Neuronal stem cell (in vitro differentiated cells): ENCODE measurements around the gene SPRR2G.

ENCODE experiments used
- DNase-seq: peaks from one replicate; pipeline ENCODE4 v3.0.0-alpha.2; 2013; ENCODE audit warnings: low spot score
- H2AFZ ChIP-seq: one replicate; pipeline ENCODE4 v1.6.1; 2013; ENCODE audit warnings: mild to moderate bottlenecking, low read length, inconsistent platforms
- H2AK5ac ChIP-seq: 2 replicates; pipeline ENCODE4 v1.6.1; 2013; ENCODE audit warnings: low read depth, mild to moderate bottlenecking, inconsistent platforms, low read length, moderate library complexity, mixed read lengths
- H2BK120ac ChIP-seq: 2 replicates; pipeline ENCODE4 v1.6.1; 2013; ENCODE audit warnings: low read depth, mild to moderate bottlenecking, inconsistent platforms, low read length, moderate library complexity, mixed read lengths
- H2BK12ac ChIP-seq: one replicate; pipeline ENCODE4 v1.6.1; 2013; ENCODE audit warnings: low read length, inconsistent platforms
- H2BK15ac ChIP-seq: 2 replicates; pipeline ENCODE4 v1.6.1; 2013; ENCODE audit warnings: mild to moderate bottlenecking, low read length, inconsistent platforms, mixed read lengths
- H2BK5ac ChIP-seq: one replicate; pipeline ENCODE4 v1.6.1; 2013; ENCODE audit warnings: inconsistent platforms, mild to moderate bottlenecking, low read length, moderate library complexity
- H3K14ac ChIP-seq: one replicate; pipeline ENCODE4 v1.6.1; 2013; ENCODE audit warnings: low read length, inconsistent platforms
- H3K18ac ChIP-seq: 2 replicates; pipeline ENCODE4 v1.6.1; 2013; ENCODE audit warnings: low read length, inconsistent platforms
- H3K23ac ChIP-seq: 2 replicates; pipeline ENCODE4 v1.6.1; 2013; ENCODE audit warnings: low read depth, mild to moderate bottlenecking, mixed read lengths, low read length, inconsistent platforms; ENCODE audit not compliant: poor library complexity
- H3K27ac ChIP-seq: replicated peaks from 3 replicates; pipeline ENCODE4 v1.5.1; 2013; ENCODE audit warnings: low read length, inconsistent platforms
- H3K27me3 ChIP-seq, 3 experiments: 2 replicates each; pipeline ENCODE4 v1.6.1; 2013; ENCODE audit warnings: low read length in 3 of 3, mild to moderate bottlenecking in 2 of 3, inconsistent platforms in 1 of 3, low read depth in 1 of 3, mixed read lengths in 1 of 3, moderate library complexity in 1 of 3; ENCODE audit not compliant: control insufficient read depth in 3 of 3, insufficient read depth in 3 of 3
- H3K36me3 ChIP-seq, 2 donors: replicated peaks in 1 of 2; 2 replicates each; pipeline ENCODE4 v1.6.1; 2013; ENCODE audit warnings: low read length in 2 of 2; ENCODE audit not compliant: control insufficient read depth in 2 of 2, insufficient read depth in 2 of 2
- H3K4ac ChIP-seq: 2 replicates; pipeline ENCODE4 v1.6.1; 2013; ENCODE audit warnings: inconsistent platforms, mild to moderate bottlenecking, low read length, moderate library complexity
- H3K4me1 ChIP-seq, 2 donors: 1 replicate in 1 of 2; 2 replicates in 1 of 2; pipeline ENCODE4 v1.6.1; 2013; ENCODE audit warnings: low read length in 2 of 2, low read depth in 1 of 2; ENCODE audit not compliant: control insufficient read depth in 2 of 2, insufficient read depth in 1 of 2
- H3K4me2 ChIP-seq: one replicate; pipeline ENCODE4 v1.6.1; 2013; ENCODE audit warnings: mild to moderate bottlenecking, low read length, inconsistent platforms; ENCODE audit not compliant: insufficient read depth, poor library complexity, severe bottlenecking
- H3K4me3 ChIP-seq, 2 donors: 2 replicates each; pipeline ENCODE4 v1.5.1; 2013; ENCODE audit warnings: low read length in 2 of 2, mild to moderate bottlenecking in 2 of 2, inconsistent platforms in 1 of 2, moderate library complexity in 1 of 2
- H3K79me1 ChIP-seq: one replicate; pipeline ENCODE4 v1.6.1; 2013; ENCODE audit warnings: low read depth, mild to moderate bottlenecking, inconsistent platforms, low read length, moderate library complexity
- H3K9ac ChIP-seq: one replicate; pipeline ENCODE4 v1.6.1; 2013; ENCODE audit warnings: mild to moderate bottlenecking, low read depth, low read length, inconsistent platforms; ENCODE audit not compliant: poor library complexity
- H3K9me3 ChIP-seq, 2 donors: replicated peaks in 1 of 2; 2 replicates each; pipeline versions ENCODE3 to v1.6.1; 2013; ENCODE audit warnings: low read length in 2 of 2, mild to moderate bottlenecking in 2 of 2, inconsistent platforms in 1 of 2, low read depth in 1 of 2, mixed read lengths in 1 of 2, moderate library complexity in 1 of 2; ENCODE audit not compliant: control insufficient read depth in 2 of 2, insufficient read depth in 1 of 2
- H4K8ac ChIP-seq: one replicate; pipeline ENCODE4 v1.6.1; 2013; ENCODE audit warnings: low read depth, mild to moderate bottlenecking, inconsistent platforms, low read length, moderate library complexity
- H4K91ac ChIP-seq: one replicate; pipeline ENCODE4 v1.6.1; 2013; ENCODE audit warnings: low read length, low read depth, mild to moderate bottlenecking, inconsistent platforms; ENCODE audit not compliant: poor library complexity
- WGBS, 2 donors: extraction: QIAGEN DNeasy Blood & Tissue Kit; methylation state at CpG; one replicate each; pipeline ENCODE4 v1.1.7; 2013; ENCODE audit warnings: missing lambda C conversion rate in 2 of 2, mixed read lengths in 1 of 2; ENCODE audit not compliant: insufficient read length in 2 of 2, insufficient replicate concordance in 1 of 2; ENCODE audit errors: extremely low coverage in 2 of 2; 5-methylcytosine and 5-hydroxymethylcytosine counted together

The SPRR2G gene

GRCh38 chr1:153174624-153175023 is 23.9 kb upstream of the SPRR2G start:
- no peaks in the 10 kb centered on the region for H3K27me3 ChIP-seq
- no peak overlapping the region for H4K91ac ChIP-seq
- no peak overlapping the region for H2BK12ac ChIP-seq
- H3K4me2 ChIP-seq, result no peak overlapping the region
- H3K36me3 ChIP-seq, result no peaks in the 10 kb centered on the region
- H2BK120ac ChIP-seq, result no peak overlapping the region
- no peak overlapping the region for H3K9ac ChIP-seq
- H2AK5ac ChIP-seq, result no peak overlapping the region
- no peaks in the 10 kb centered on the region for H3K9me3 ChIP-seq
- H3K18ac ChIP-seq, result no peak overlapping the region
- DNase-seq, result no peak
- no peak overlapping the region for H3K4me3 ChIP-seq
- H2AFZ ChIP-seq, result no peak overlapping the region
- no peak overlapping the region for H2BK15ac ChIP-seq
- no peaks in the 10 kb centered on the region for H3K79me1 ChIP-seq
- no peak overlapping the region for H2BK5ac ChIP-seq
- no peaks in the 10 kb centered on the region for H3K4me1 ChIP-seq
- H3K23ac ChIP-seq, result no peak overlapping the region
- H3K4ac ChIP-seq, result no peak overlapping the region
- H4K8ac ChIP-seq, result no peak overlapping the region
- no peak overlapping the region for H3K27ac ChIP-seq
- no peak overlapping the region for H3K14ac ChIP-seq

GRCh38 chr1:153168686-153169085 is 18.0 kb upstream of the SPRR2G start:
- no peaks in the 10 kb centered on the region for H3K79me1 ChIP-seq
- H2AFZ ChIP-seq, result no peak overlapping the region
- H3K4me2 ChIP-seq, result no peak overlapping the region
- no peak for DNase-seq
- H3K27ac ChIP-seq, result no peak overlapping the region
- H3K4me3 ChIP-seq, result no peak overlapping the region
- no peak overlapping the region for H3K4ac ChIP-seq
- no peak overlapping the region for H2BK120ac ChIP-seq
- H4K8ac ChIP-seq, result no peak overlapping the region
- H4K91ac ChIP-seq, result no peak overlapping the region
- H3K18ac ChIP-seq, result no peak overlapping the region
- no peaks in the 10 kb centered on the region for H3K9me3 ChIP-seq
- no peak overlapping the region for H3K14ac ChIP-seq
- H3K27me3 ChIP-seq, result no peaks in the 10 kb centered on the region
- no CpG with 5 or more reads among the region's 2 CpGs for WGBS, 2 donors
- H3K36me3 ChIP-seq, result no peaks in the 10 kb centered on the region
- H2BK12ac ChIP-seq, result no peak overlapping the region
- no peaks in the 10 kb centered on the region for H3K4me1 ChIP-seq
- no peak overlapping the region for H2BK15ac ChIP-seq
- H3K9ac ChIP-seq, result no peak overlapping the region
- H2BK5ac ChIP-seq, result no peak overlapping the region
- H2AK5ac ChIP-seq, result no peak overlapping the region
- no peak overlapping the region for H3K23ac ChIP-seq

- Histone ChIP-seq H3K14ac (no peak overlapping the region), H2BK5ac (no peak overlapping the region), H2AFZ (no peak overlapping the region), H3K79me1 (no peaks in the 10 kb centered on the region), H3K4me3 (no peak overlapping the region), H3K27me3 (no peaks in the 10 kb centered on the region), H3K36me3 (no peaks in the 10 kb centered on the region), H3K27ac (no peak overlapping the region), H3K9me3 (peaks cover 0 to 3% of the 10 kb centered on the region in 2 donors), H3K4me2 (no peak overlapping the region), H4K8ac (no peak overlapping the region), H2AK5ac (no peak overlapping the region), H3K9ac (no peak overlapping the region), H2BK12ac (no peak overlapping the region), H4K91ac (no peak overlapping the region), H2BK15ac (no peak overlapping the region), H3K4ac (no peak overlapping the region), H2BK120ac (no peak overlapping the region), H3K18ac (no peak overlapping the region), H3K4me1 (no peaks in the 10 kb centered on the region), H3K23ac (no peak overlapping the region)
- WGBS, 2 donors, result no CpG with 5 or more reads among the region's 2 CpGs
- DNase-seq, result no peak
Measured at GRCh38 chr1:153155541-153155940, 4.9 kb upstream of the SPRR2G start.

GRCh38 chr1:153152481-153152880 is 1.8 kb upstream of the SPRR2G start:
- H2BK15ac ChIP-seq, result no peak overlapping the region
- no peak overlapping the region for H2AFZ ChIP-seq
- H3K36me3 ChIP-seq, result no peaks in the 10 kb centered on the region
- H2BK12ac ChIP-seq, result no peak overlapping the region
- no peak overlapping the region for H3K4me2 ChIP-seq
- H3K14ac ChIP-seq, result no peak overlapping the region
- no peak overlapping the region for H3K18ac ChIP-seq
- no peaks in the 10 kb centered on the region for H3K79me1 ChIP-seq
- no peaks in the 10 kb centered on the region for H3K4me1 ChIP-seq
- no peak for DNase-seq
- no CpG with 5 or more reads among the region's 3 CpGs for WGBS, 2 donors
- H3K27ac ChIP-seq, result no peak overlapping the region
- no peak overlapping the region for H2BK120ac ChIP-seq
- H3K23ac ChIP-seq, result no peak overlapping the region
- no peak overlapping the region for H2AK5ac ChIP-seq
- H4K8ac ChIP-seq, result no peak overlapping the region
- no peak overlapping the region for H3K4me3 ChIP-seq
- no peak overlapping the region for H3K9ac ChIP-seq
- no peak overlapping the region for H4K91ac ChIP-seq
- no peaks in the 10 kb centered on the region for H3K27me3 ChIP-seq
- no peaks in the 10 kb centered on the region for H3K9me3 ChIP-seq
- H3K4ac ChIP-seq, result no peak overlapping the region
- H2BK5ac ChIP-seq, result no peak overlapping the region
